GM12892 (cell line): ENCODE measurements around the gene SMAD6.

Source experiments
- DNase-seq: peaks from one replicate; pipeline ENCODE4 v3.0.0; 2011; ENCODE audit not compliant: insufficient read length
- FAIRE-seq: peaks from 2 replicates; lab custom pipeline; 2011; peaks lifted over from hg19 to GRCh38; lab: Jason Lieb, UNC
- POLR2A ChIP-seq: IDR thresholded peaks from 2 replicates; pipeline ENCODE4 v1.6.1; 2011; ENCODE audit warnings: low read depth, low read length, control low read depth
- POLR2AphosphoS5 ChIP-seq: IDR thresholded peaks from 2 replicates; pipeline ENCODE4 v1.6.1; 2011; ENCODE audit warnings: low read depth, low read length, control low read depth
- TAF1 ChIP-seq: IDR thresholded peaks from 2 replicates; pipeline ENCODE4 v1.6.1; 2011; ENCODE audit warnings: low read depth, mild to moderate bottlenecking, control low read depth, low read length, borderline replicate concordance

SMAD6 gene

GRCh38 chr15:66786708-66787488 lies 84.9 kb downstream of the SMAD6 start:
- no peak for FAIRE-seq

GRCh38 chr15:66787489-66787871 lies 85.4 kb downstream of the SMAD6 start:
- TF ChIP-seq POLR2A: no peak
- TF ChIP-seq TAF1: no peak
- no peak for TF ChIP-seq POLR2AphosphoS5
- FAIRE-seq: no peak
- DNase-seq: no peak

More at GRCh38 chr15:66786708-66787488, 84.9 kb downstream of the SMAD6 start:
- TF ChIP-seq TAF1: no peak
- TF ChIP-seq POLR2AphosphoS5: no peak
- no peak for TF ChIP-seq POLR2A
- no peak for DNase-seq

GRCh38 chr15:66788024-66788423 lies 86.0 kb downstream of the SMAD6 start:
- FAIRE-seq (no peak), DNase-seq (no peak)
- TF ChIP-seq TAF1 (no peak), POLR2A (no peak), POLR2AphosphoS5 (no peak)

GRCh38 chr15:66789029-66790025 lies 87.3 kb downstream of the SMAD6 start:
- FAIRE-seq (no peak), DNase-seq (no peak)
- TF ChIP-seq POLR2AphosphoS5: no peak
- TF ChIP-seq POLR2A: no peak
- TF ChIP-seq TAF1: no peak

- FAIRE-seq: no peak
- TF ChIP-seq TAF1: no peak
- TF ChIP-seq POLR2AphosphoS5: no peak
- TF ChIP-seq POLR2A: no peak
- DNase-seq: no peak
These were observed 93.8 kb downstream of the SMAD6 start for GRCh38 chr15:66795851-66796250.

- FAIRE-seq (no peak), DNase-seq (no peak)
- TF ChIP-seq POLR2AphosphoS5 (no peak), POLR2A (no peak), TAF1 (no peak)
These were observed 94.3 kb downstream of the SMAD6 start for GRCh38 chr15:66796343-66796742.

GRCh38 chr15:66797921-66798320 lies 95.9 kb downstream of the SMAD6 start:
- DNase-seq (no peak), FAIRE-seq (no peak)
- TF ChIP-seq POLR2AphosphoS5: no peak

GRCh38 chr15:66798426-66799061 lies 96.5 kb downstream of the SMAD6 start:
- TF ChIP-seq POLR2AphosphoS5: no peak
- TF ChIP-seq TAF1: no peak
- TF ChIP-seq POLR2A: no peak
- no peak for FAIRE-seq

GRCh38 chr15:66799242-66799641 lies 97.2 kb downstream of the SMAD6 start:
- no peak for FAIRE-seq
- TF ChIP-seq TAF1 (no peak), POLR2A (no peak), POLR2AphosphoS5 (no peak)
- DNase-seq: no peak

More at GRCh38 chr15:66798426-66799061, 96.5 kb downstream of the SMAD6 start:
- no peak for DNase-seq

- TF ChIP-seq POLR2AphosphoS5 (no peak), POLR2A (no peak), TAF1 (no peak)
- no peak for FAIRE-seq
- DNase-seq: no peak
These were observed 98.7 kb downstream of the SMAD6 start for GRCh38 chr15:66800584-66801235.
